Measurements from ENCODE around the gene FAM107B.

DNA sequence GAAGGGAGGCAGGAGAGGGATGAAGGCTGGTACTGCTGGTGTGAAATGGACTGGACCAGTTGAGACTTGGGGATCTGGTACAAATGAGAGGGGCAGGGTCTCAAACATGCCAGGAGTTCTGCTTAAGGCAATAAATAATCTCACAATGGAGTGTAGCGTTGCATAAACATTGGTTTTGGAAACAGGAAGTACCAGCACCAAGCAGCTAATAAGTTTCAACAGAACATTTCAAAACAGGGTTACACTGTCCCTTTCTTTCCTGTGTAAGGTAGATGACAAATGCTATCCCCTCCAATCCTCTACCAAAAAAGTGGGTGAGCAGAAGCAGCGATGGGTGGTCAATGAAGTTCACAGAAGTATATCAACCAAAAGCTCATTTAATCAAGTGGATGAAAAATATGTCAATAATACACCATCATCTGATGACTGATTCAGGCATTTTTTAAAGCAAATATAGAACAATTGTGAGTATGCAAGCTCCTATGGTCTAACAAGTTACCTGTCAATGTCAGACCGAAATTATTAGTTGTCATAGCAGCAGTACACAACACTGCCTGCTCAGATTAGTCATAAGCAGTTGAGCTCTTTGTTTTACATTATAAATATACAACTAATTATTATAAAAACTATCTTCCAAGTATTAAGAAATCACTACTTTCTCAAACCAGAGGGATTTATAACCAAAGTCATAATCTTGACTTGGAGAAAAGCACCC is 220.0 kb downstream of the FAM107B start:
- TF ChIP-seq POLR2A (IDR thresholded peaks at IDR 0.05) (no peak), POLR2AphosphoS5 (IDR thresholded peaks at IDR 0.05) (no peak), CTCF (IDR thresholded peaks at IDR 0.05) (no peak), EP300 (IDR thresholded peaks at IDR 0.05) (no peak)

Measured in suprapubic skin (tissue), 4 donors.